HEK293 (cell line): ENCODE measurements around the gene C3orf49.

Experiments used
- CTCF ChIA-PET: fragments of 350-600 bp; formaldehyde crosslinking; extraction: SDS; loops from one replicate; lab custom pipeline; 2021; ENCODE audit warnings: antibody characterized with exemption; lab: Yijun Ruan, JAX
- POLR2A ChIA-PET: fragments of 300-600 bp; formaldehyde crosslinking; extraction: SDS; loops from one replicate; lab custom pipeline; 2020; ENCODE audit warnings: antibody characterized with exemption, inconsistent platforms; lab: Yijun Ruan, JAX
- H3K27ac ChIP-seq: fragments of 200-500 bp; sonication (Bioruptor generic); 2 replicates; pipeline ENCODE4 v1.5.1; 2014; ENCODE audit warnings: low read depth, low read length, control low read depth, inconsistent platforms; ENCODE audit errors: extremely low read depth
- H3K36me3 ChIP-seq, 2 experiments: fragments of 200-500 bp in 1 of 2; sonication (Bioruptor generic) in 1 of 2; 1 replicate in 1 of 2; 2 replicates in 1 of 2; pipeline ENCODE4 v1.5.1; 2014 to 2017; ENCODE audit warnings: inconsistent platforms in 2 of 2, low read length in 2 of 2; ENCODE audit not compliant: control insufficient read depth in 2 of 2, insufficient read depth in 1 of 2
- H3K4me1 ChIP-seq: fragments of 200-500 bp; sonication (Bioruptor generic); 2 replicates; pipeline ENCODE4 v1.5.1; 2014; ENCODE audit warnings: mild to moderate bottlenecking, low read length, inconsistent platforms; ENCODE audit not compliant: control insufficient read depth, insufficient read depth
- H3K4me3 ChIP-seq: 2 replicates; pipeline ENCODE4 v1.5.1; 2011; ENCODE audit warnings: low read depth, mild to moderate bottlenecking, control low read depth, low read length, moderate library complexity
- H3K9me3 ChIP-seq: fragments of 200-500 bp; sonication (Bioruptor generic); 2 replicates; pipeline ENCODE4 v1.5.1; 2014; ENCODE audit warnings: low read depth, low read length, inconsistent platforms; ENCODE audit not compliant: control insufficient read depth, insufficient read depth
- BCL11B ChIP-seq: fragments of 450-650 bp; formaldehyde crosslinking; IDR thresholded peaks from 2 replicates; pipeline ENCODE4 v1.5.1; 2016; ENCODE audit warnings: low read depth, missing biosample characterization, missing genetic modification characterization
- ELK4 ChIP-seq: IDR thresholded peaks from 2 replicates; pipeline ENCODE4 v1.6.1; 2011; ENCODE audit warnings: mild to moderate bottlenecking, low read depth, low read length, borderline replicate concordance
- GLIS2 ChIP-seq: fragments of 450-650 bp; formaldehyde crosslinking; IDR thresholded peaks from 2 replicates; pipeline ENCODE4 v1.5.1; 2016; ENCODE audit warnings: missing biosample characterization, missing genetic modification characterization
- KLF1 ChIP-seq: fragments of 450-650 bp; formaldehyde crosslinking; IDR thresholded peaks from 2 replicates; pipeline ENCODE4 v1.5.1; 2016; ENCODE audit warnings: missing biosample characterization, missing genetic modification characterization
- RBAK ChIP-seq: fragments of 450-650 bp; formaldehyde crosslinking; IDR thresholded peaks from 2 replicates; pipeline ENCODE4 v1.5.1; 2016; ENCODE audit warnings: missing biosample characterization, missing genetic modification characterization
- SALL2 ChIP-seq: fragments of 450-650 bp; formaldehyde crosslinking; IDR thresholded peaks from 2 replicates; pipeline ENCODE4 v1.5.0; 2017; ENCODE audit warnings: missing biosample characterization, mild to moderate bottlenecking, missing genetic modification characterization, borderline replicate concordance
- ZBTB1 ChIP-seq: fragments of 450-650 bp; formaldehyde crosslinking; IDR thresholded peaks from 2 replicates; pipeline ENCODE4 v1.5.1; 2016; ENCODE audit warnings: missing biosample characterization, missing genetic modification characterization
- ZBTB10 ChIP-seq: fragments of 450-650 bp; formaldehyde crosslinking; IDR thresholded peaks from 2 replicates; pipeline ENCODE4 v1.5.1; 2016; ENCODE audit warnings: missing biosample characterization, missing genetic modification characterization
- ZBTB26 ChIP-seq: fragments of 450-650 bp; formaldehyde crosslinking; optimal IDR thresholded peaks from 2 replicates; pipeline ENCODE3; 2016; ENCODE audit warnings: missing biosample characterization, mild to moderate bottlenecking, missing genetic modification characterization
- ZBTB48 ChIP-seq: fragments of 450-650 bp; formaldehyde crosslinking; IDR thresholded peaks from 2 replicates; pipeline ENCODE4 v1.5.1; 2016; ENCODE audit warnings: missing biosample characterization, missing genetic modification characterization
- ZEB2 ChIP-seq: fragments of 450-650 bp; formaldehyde crosslinking; IDR thresholded peaks from 2 replicates; pipeline ENCODE4 v1.5.1; 2016; ENCODE audit warnings: missing biosample characterization, missing genetic modification characterization
- ZFP37 ChIP-seq: fragments of 450-650 bp; formaldehyde crosslinking; IDR thresholded peaks from 2 replicates; pipeline ENCODE4 v1.5.1; 2016; ENCODE audit warnings: missing biosample characterization, missing genetic modification characterization
- ZNF133 ChIP-seq: fragments of 450-650 bp; formaldehyde crosslinking; IDR thresholded peaks from 2 replicates; pipeline ENCODE4 v1.5.1; 2016; ENCODE audit warnings: missing biosample characterization, missing genetic modification characterization
- ZNF18 ChIP-seq: fragments of 450-650 bp; formaldehyde crosslinking; IDR thresholded peaks from 2 replicates; pipeline ENCODE4 v1.5.1; 2016; ENCODE audit warnings: missing biosample characterization, missing genetic modification characterization
- ZNF184 ChIP-seq: fragments of 450-650 bp; IDR thresholded peaks from 2 replicates; pipeline ENCODE4 v1.5.1; 2018; ENCODE audit warnings: missing biosample characterization, mild to moderate bottlenecking, missing genetic modification characterization
- ZNF19 ChIP-seq: fragments of 450-650 bp; formaldehyde crosslinking; IDR thresholded peaks from 2 replicates; pipeline ENCODE4; 2016; ENCODE audit warnings: missing biosample characterization, missing genetic modification characterization, low read depth
- ZNF221 ChIP-seq: fragments of 450-650 bp; formaldehyde crosslinking; IDR thresholded peaks from 2 replicates; pipeline ENCODE4 v1.5.1; 2017; ENCODE audit warnings: missing biosample characterization, missing genetic modification characterization, borderline replicate concordance
- ZNF292 ChIP-seq: fragments of 450-650 bp; formaldehyde crosslinking; IDR thresholded peaks from 2 replicates; pipeline ENCODE4 v1.5.1; 2016; ENCODE audit warnings: low read depth, missing biosample characterization, missing genetic modification characterization, borderline replicate concordance
- ZNF311 ChIP-seq: fragments of 450-650 bp; formaldehyde crosslinking; IDR thresholded peaks from 2 replicates; pipeline ENCODE4 v1.5.1; 2017; ENCODE audit warnings: missing biosample characterization, missing genetic modification characterization, borderline replicate concordance
- ZNF354C ChIP-seq: fragments of 450-650 bp; formaldehyde crosslinking; IDR thresholded peaks from 2 replicates; pipeline ENCODE4 v1.5.1; 2016; ENCODE audit warnings: missing biosample characterization, missing genetic modification characterization, low read depth, borderline replicate concordance
- ZNF394 ChIP-seq: fragments of 450-650 bp; formaldehyde crosslinking; IDR thresholded peaks from 2 replicates; pipeline ENCODE4 v1.5.1; 2016; ENCODE audit warnings: missing biosample characterization, missing genetic modification characterization, mild to moderate bottlenecking, moderate library complexity, borderline replicate concordance
- ZNF521 ChIP-seq: fragments of 450-650 bp; formaldehyde crosslinking; IDR thresholded peaks from 2 replicates; pipeline ENCODE4 v1.5.1; 2017; ENCODE audit warnings: missing biosample characterization, mild to moderate bottlenecking, missing genetic modification characterization
- ZNF664 ChIP-seq: fragments of 450-650 bp; formaldehyde crosslinking; IDR thresholded peaks from 2 replicates; pipeline ENCODE4 v1.5.1; 2016; ENCODE audit warnings: missing biosample characterization, missing genetic modification characterization
- ZNF670 ChIP-seq: fragments of 450-650 bp; formaldehyde crosslinking; IDR thresholded peaks from 2 replicates; pipeline ENCODE4 v1.5.1; 2016; ENCODE audit warnings: missing biosample characterization, missing genetic modification characterization, low read depth
- ZNF677 ChIP-seq: fragments of 450-650 bp; IDR thresholded peaks from 2 replicates; pipeline ENCODE4 v1.5.0; 2018; ENCODE audit warnings: missing biosample characterization, mild to moderate bottlenecking, missing genetic modification characterization, moderate library complexity
- ZNF692 ChIP-seq: fragments of 450-650 bp; formaldehyde crosslinking; IDR thresholded peaks from 2 replicates; pipeline ENCODE4 v1.5.1; 2016; ENCODE audit warnings: missing biosample characterization, missing genetic modification characterization
- ZNF707 ChIP-seq: fragments of 450-650 bp; formaldehyde crosslinking; IDR thresholded peaks from 2 replicates; pipeline ENCODE4 v1.5.1; 2016; ENCODE audit warnings: missing biosample characterization, missing genetic modification characterization
- ZSCAN30 ChIP-seq: fragments of 450-650 bp; IDR thresholded peaks from 2 replicates; pipeline ENCODE4 v1.5.1; 2018; ENCODE audit warnings: missing biosample characterization, mild to moderate bottlenecking, missing genetic modification characterization, moderate library complexity

C3orf49 gene

GRCh38 chr3:63853106-63853505 is 34.0 kb downstream of the C3orf49 start (continued):
- TF ChIP-seq BCL11B (tag by site-specific recombination) (no peak), ZNF707 (no peak), ZNF521 (tag by site-specific recombination) (no peak), GLIS2 (tag by site-specific recombination) (no peak), ZEB2 (tag by site-specific recombination) (no peak)

- TF ChIP-seq ZNF292 (no peak), ZBTB1 (tag by site-specific recombination) (no peak), ZNF677 (tag by site-specific recombination) (no peak), KLF1 (tag by site-specific recombination) (no peak), ZNF664 (no peak), ZNF184 (tag by site-specific recombination) (no peak), ZBTB48 (tag by site-specific recombination) (no peak), ZNF19 (tag by site-specific recombination) (no peak), ZNF18 (tag by site-specific recombination) (no peak), ZNF133 (no peak), ZNF670 (tag by site-specific recombination) (no peak), ZNF692 (tag by site-specific recombination) (no peak), ZFP37 (tag by site-specific recombination) (no peak), RBAK (tag by site-specific recombination) (no peak), ZNF311 (tag by site-specific recombination) (no peak), ELK4 (no peak), ZSCAN30 (tag by site-specific recombination) (no peak)
- TF ChIP-seq, all 188 proteins: peak for 0
- Histone ChIP-seq H3K27ac (no peak overlapping the region), H3K9me3 (no peaks in the 10 kb centered on the region), H3K4me1 (no peaks in the 10 kb centered on the region), H3K36me3 (no peaks in the 10 kb centered on the region), H3K4me3 (no peak overlapping the region)
- CTCF ChIA-PET: no interaction called here
- POLR2A ChIA-PET: no interaction called here
These were observed 36.3 kb downstream of the C3orf49 start for GRCh38 chr3:63855333-63855940.

GRCh38 chr3:63857311-63857710 is 38.2 kb downstream of the C3orf49 start:
- H3K4me3 ChIP-seq: no peak overlapping the region
- H3K36me3 ChIP-seq: no peaks in the 10 kb centered on the region
- H3K27ac ChIP-seq: no peak overlapping the region
- ChIA-PET CTCF (no interaction called here), POLR2A (no interaction called here)
- H3K4me1 ChIP-seq: no peaks in the 10 kb centered on the region
- no peaks in the 10 kb centered on the region for H3K9me3 ChIP-seq
- TF ChIP-seq ZBTB10 (tag by site-specific recombination) (no peak), ZNF221 (tag by site-specific recombination) (no peak), ZNF354C (no peak), SALL2 (tag by site-specific recombination) (no peak), ZBTB26 (no peak), ZNF394 (tag by site-specific recombination) (no peak)
